ENCODE results near the gene AP5S1.

The AP5S1 gene

GRCh38 chr20:3812975-3813847, 7.1 kb upstream of the AP5S1 start:
- Histone ChIP-seq H3K27me3 (ENCODE audit: insufficient read depth, poor library complexity, severe bottlenecking) (no peaks in the 10 kb centered on the region), H3K27ac (replicated peaks) (no peak overlapping the region), H3K4me3 (replicated peaks; ENCODE audit: insufficient read depth, low read length) (no peak overlapping the region)
- TF ChIP-seq REST (IDR thresholded peaks at IDR 0.05; ENCODE audit: insufficient replicate concordance, low read depth): no peak
- no peak for TF ChIP-seq POLR2AphosphoS5 (IDR thresholded peaks at IDR 0.05; ENCODE audit: low read depth)
- no peak for DNase-seq (ENCODE audit: low read depth in 1 of 2, low spot score in 1 of 2)

- Histone ChIP-seq H3K4me3 (replicated peaks; ENCODE audit: insufficient read depth, low read length) (no peak overlapping the region), H3K27ac (replicated peaks) (no peak overlapping the region), H3K27me3 (ENCODE audit: insufficient read depth, poor library complexity, severe bottlenecking) (no peaks in the 10 kb centered on the region)
- TF ChIP-seq, protein P1, sequence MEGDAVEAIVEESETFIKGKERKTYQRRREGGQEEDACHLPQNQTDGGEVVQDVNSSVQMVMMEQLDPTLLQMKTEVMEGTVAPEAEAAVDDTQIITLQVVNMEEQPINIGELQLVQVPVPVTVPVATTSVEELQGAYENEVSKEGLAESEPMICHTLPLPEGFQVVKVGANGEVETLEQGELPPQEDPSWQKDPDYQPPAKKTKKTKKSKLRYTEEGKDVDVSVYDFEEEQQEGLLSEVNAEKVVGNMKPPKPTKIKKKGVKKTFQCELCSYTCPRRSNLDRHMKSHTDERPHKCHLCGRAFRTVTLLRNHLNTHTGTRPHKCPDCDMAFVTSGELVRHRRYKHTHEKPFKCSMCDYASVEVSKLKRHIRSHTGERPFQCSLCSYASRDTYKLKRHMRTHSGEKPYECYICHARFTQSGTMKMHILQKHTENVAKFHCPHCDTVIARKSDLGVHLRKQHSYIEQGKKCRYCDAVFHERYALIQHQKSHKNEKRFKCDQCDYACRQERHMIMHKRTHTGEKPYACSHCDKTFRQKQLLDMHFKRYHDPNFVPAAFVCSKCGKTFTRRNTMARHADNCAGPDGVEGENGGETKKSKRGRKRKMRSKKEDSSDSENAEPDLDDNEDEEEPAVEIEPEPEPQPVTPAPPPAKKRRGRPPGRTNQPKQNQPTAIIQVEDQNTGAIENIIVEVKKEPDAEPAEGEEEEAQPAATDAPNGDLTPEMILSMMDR (IDR thresholded peaks at IDR 0.05; ENCODE audit: insufficient read depth, low read length): no peak
- no peak for DNase-seq (ENCODE audit: low read depth in 1 of 2, low spot score in 1 of 2)
These were observed 6.3 kb upstream of the AP5S1 start for GRCh38 chr20:3813848-3814581.

DNA sequence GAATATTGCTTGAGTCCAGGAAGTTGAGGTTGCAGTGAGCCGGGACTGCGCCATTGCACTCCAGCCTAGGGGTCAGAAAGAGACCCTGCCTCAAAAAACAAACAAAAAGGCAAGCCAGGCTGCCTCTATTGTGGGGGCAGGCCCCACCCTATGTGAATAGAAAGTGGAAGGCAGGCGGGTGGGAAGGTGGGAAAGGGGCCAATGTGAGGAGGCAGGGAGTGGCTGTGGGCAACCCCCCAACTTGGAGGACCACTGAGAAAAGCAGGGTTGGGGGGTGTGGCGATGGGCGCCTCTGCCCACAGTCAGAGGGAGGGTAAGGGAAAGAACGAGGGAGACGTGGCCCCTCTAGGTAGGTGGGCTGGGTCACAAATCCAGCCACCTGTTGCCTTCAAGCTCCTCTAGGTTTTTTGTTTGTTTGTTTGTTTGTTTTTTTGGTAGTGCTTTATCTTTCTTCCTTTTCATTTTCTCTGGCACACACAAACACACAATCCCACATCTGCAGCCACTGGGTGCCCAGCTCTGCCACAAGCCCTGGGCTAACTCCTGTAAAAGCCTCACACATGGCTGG, 5.3 kb upstream of the AP5S1 start:
- Histone ChIP-seq H3K4me3 (replicated peaks; ENCODE audit: insufficient read depth, low read length) (no peak overlapping the region), H3K27ac (replicated peaks) (no peak overlapping the region), H3K27me3 (ENCODE audit: insufficient read depth, poor library complexity, severe bottlenecking) (no peaks in the 10 kb centered on the region)
- no peak for DNase-seq (ENCODE audit: low read depth in 1 of 2, low spot score in 1 of 2)
- TF ChIP-seq SPI1 (IDR thresholded peaks at IDR 0.05; ENCODE audit: borderline replicate concordance, low read depth): no peak
- TF ChIP-seq REST (IDR thresholded peaks at IDR 0.05; ENCODE audit: insufficient replicate concordance, low read depth): no peak
- no peak for TF ChIP-seq GABPA (IDR thresholded peaks at IDR 0.05; ENCODE audit: low read depth)

GRCh38 chr20:3815703-3816315, 4.5 kb upstream of the AP5S1 start:
- TF ChIP-seq, protein P1 (IDR thresholded peaks at IDR 0.05; ENCODE audit: insufficient read depth, low read length): no peak
- Histone ChIP-seq H3K27me3 (ENCODE audit: insufficient read depth, poor library complexity, severe bottlenecking) (no peaks in the 10 kb centered on the region), H3K4me3 (replicated peaks; ENCODE audit: insufficient read depth, low read length) (no peak overlapping the region), H3K27ac (replicated peaks) (no peak overlapping the region)
- no peak for DNase-seq (ENCODE audit: low read depth in 1 of 2, low spot score in 1 of 2)

All from HL-60 (cell line).